IPS-18c (cell line): ENCODE data around the gene SLC22A14.
"Not testable (repeated sequence)": the region's sequence is repeated elsewhere in the genome, so short reads cannot be mapped to it uniquely, and the experiment has no call there.

Source experiments
- H3K4me3 ChIP-seq: 2 replicates; pipeline ENCODE4 v1.7.0; 2013; ENCODE audit warnings: low read depth, mild to moderate bottlenecking, low read length, moderate library complexity; ENCODE audit not compliant: insufficient read depth
- H3K9me3 ChIP-seq: one replicate; pipeline ENCODE4 v1.6.1; 2013; ENCODE audit warnings: mild to moderate bottlenecking, low read length, moderate library complexity; ENCODE audit not compliant: control insufficient read depth, insufficient read depth

Gene SLC22A14

GRCh38 chr3:38266810-38267209 is 15.3 kb upstream of the SLC22A14 start:
- Histone ChIP-seq H3K4me3 (no peak overlapping the region), H3K9me3 (peaks cover 3% of the 10 kb centered on the region)

DNA sequence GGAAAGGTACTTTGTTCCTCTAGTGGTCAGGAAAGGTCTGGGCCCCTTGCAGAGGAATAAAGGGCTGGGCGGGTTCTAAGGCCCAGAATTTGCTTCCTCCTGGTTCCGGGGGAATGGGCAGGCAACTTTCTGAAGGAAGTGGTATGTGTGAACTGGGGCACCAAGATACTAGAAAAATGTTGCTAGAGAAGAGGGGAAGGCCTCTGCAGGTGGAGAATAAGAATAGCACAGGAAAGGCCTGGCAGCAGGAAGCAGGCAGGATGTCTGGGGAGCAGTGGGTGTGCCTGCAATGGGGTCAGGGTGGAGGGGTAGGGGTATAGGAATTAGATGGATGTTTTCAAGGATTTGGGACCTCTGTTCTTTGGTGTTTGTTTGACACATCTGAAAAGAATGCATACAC is 14.4 kb upstream of the SLC22A14 start:
- peaks cover 3% of the 10 kb centered on the region for H3K9me3 ChIP-seq
- H3K4me3 ChIP-seq = no peak overlapping the region

DNA sequence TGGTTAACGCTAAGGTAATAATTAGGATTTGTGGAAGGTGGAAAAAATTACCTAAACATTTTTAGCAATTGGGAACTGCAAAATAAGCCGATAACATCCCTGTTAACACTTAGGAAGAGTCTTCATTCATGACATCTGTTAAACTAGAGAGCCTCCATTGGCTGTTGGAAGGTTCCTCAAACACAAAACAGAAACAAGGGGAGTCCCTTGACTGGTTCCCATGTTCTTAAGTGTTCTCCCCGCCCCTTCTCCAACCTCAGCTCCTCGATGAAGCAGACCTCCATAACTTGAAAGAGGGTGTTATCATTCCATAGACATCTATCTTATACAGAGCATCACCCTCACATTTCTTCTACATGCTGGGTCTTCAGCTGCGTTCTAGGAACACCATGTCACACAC is 14.0 kb upstream of the SLC22A14 start:
- Histone ChIP-seq H3K4me3 (no peak overlapping the region), H3K9me3 (peaks cover 3% of the 10 kb centered on the region)

DNA sequence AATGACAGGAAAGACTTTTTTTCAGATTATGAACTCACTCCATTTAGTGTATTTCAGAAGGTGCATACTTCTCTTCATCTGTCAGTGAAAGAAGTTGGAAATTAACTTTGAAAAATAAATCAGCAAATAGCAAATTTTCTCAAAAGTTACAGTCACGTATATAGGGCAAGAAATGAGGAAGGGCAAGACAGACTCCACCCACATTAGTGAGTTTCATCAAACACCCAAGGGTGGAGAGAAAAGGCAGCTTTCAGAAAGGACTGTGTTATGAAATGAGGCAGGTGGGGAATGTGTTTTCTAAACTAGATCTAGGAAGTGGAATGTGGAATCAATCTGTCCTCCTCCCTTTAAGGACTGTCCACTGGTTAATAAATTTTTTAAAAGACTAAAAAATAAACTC is 13.6 kb upstream of the SLC22A14 start:
- H3K9me3 ChIP-seq = peaks cover 3% of the 10 kb centered on the region

GRCh38 chr3:38270606-38271005 is 11.5 kb upstream of the SLC22A14 start:
- Histone ChIP-seq H3K4me3 (no peak overlapping the region), H3K9me3 (peaks cover 2% of the 10 kb centered on the region)

More for the DNA sequence above, 13.6 kb upstream of the SLC22A14 start:
- H3K4me3 ChIP-seq = no peak overlapping the region

DNA sequence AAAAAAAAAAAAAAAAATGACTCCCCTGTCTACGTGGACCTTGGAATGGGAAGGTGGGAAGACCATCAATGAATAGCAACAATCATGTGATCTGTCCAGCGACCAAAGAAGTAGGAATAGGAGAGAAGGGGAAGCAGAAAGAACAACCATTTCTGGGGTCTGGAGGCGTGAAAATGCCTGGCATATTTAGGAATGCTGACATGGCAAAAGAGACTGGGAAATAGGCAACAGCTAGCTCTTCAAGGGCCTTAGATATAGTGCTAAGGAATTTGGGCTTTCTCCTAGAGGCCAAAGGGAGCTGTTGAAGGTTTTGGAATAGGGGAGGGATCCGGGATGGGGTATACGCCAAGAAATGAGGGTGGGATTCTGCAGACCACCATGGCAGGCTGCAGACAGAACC is 10.5 kb upstream of the SLC22A14 start:
- H3K9me3 ChIP-seq = no peaks in the 10 kb centered on the region
- H3K4me3 ChIP-seq = no peak overlapping the region

DNA sequence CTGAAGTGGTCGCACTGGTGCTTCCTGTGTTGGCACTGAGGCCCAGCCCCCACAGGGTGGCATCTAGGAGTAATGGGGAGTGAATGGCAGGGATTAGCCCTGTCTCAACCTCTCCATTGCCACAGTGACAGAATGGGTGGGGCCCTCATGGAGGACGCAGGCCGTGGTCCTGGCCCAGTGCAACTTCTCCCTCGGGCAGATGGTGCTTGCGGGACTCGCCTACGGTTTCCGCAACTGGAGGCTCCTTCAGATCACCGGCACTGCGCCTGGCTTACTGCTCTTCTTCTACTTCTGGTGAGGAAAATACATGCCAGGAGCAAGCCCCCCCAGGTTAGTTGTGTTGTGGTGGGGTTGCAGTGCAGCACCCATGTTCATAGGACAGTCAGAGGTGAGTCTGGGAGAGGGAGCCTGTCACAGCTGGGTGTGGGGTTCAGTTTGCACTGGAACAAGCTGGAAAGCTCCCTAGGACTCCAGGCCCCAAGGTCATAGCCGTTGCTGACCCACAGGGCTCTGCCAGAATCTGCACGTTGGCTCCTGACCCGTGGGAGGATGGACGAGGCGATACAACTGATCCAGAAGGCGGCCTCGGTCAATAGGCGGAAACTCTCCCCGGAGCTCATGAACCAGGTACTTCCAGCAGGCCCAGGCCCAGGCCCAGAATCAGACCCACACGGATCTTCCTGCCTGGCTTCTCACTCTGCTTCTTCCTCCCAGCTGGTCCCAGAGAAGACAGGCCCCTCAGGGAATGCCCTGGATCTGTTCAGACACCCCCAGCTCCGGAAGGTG is 7.0 kb upstream of the SLC22A14 start:
- Histone ChIP-seq H3K9me3 (no peaks in the 10 kb centered on the region), H3K4me3 (no peak overlapping the region)

DNA sequence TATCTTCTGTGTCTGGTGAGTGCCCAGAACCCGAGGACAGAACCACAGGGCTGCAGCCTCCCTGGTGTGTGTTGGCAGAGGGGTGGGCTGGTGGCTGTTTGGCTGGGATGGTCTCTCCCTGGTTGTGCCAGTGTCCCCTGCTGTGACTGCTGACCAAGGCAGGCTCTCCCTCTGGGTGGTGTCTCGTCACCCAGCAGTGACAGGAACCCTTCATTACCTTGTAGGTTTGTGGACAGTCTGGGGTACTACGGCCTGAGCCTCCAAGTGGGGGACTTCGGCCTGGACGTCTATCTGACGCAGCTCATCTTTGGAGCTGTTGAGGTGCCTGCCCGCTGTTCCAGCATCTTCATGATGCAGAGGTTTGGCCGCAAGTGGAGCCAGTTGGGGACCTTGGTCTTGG is 6.4 kb upstream of the SLC22A14 start:
- H3K9me3 ChIP-seq = no peaks in the 10 kb centered on the region
- H3K4me3 ChIP-seq = no peak overlapping the region

GRCh38 chr3:38276081-38276916 is 5.8 kb upstream of the SLC22A14 start:
- Histone ChIP-seq H3K4me3 (no peak overlapping the region), H3K9me3 (no peaks in the 10 kb centered on the region)

DNA sequence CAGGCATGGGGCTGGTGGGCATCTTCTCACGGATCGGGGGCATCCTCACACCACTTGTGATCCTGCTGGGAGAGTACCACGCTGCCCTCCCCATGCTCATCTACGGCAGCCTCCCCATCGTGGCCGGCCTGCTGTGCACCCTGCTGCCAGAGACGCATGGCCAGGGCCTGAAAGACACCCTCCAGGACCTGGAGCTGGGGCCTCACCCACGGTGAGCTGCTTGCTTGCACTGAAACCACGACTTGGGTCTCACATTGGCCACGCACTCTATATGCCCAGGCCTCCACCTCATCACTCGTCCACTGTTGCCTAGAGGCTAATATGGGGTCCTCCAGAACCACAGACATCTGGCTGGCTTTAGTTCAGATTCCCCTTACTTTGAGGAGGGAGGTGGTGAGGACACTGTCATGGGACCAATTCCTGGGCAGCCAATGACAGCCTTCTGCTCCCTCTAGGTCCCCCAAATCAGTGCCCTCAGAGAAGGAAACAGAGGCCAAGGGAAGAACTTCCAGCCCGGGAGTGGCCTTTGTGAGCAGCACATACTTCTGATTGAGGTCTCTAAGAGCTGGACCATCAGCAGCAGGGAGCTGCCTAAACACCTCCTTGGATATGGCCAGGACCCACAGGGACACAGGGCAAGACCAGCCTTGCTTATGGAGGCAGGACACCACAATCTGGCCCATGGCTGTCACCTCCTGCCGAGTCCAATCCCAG is 5.0 kb upstream of the SLC22A14 start:
- no peak overlapping the region for H3K4me3 ChIP-seq
- no peaks in the 10 kb centered on the region for H3K9me3 ChIP-seq

GRCh38 chr3:38278841-38279240 is 3.3 kb upstream of the SLC22A14 start:
- no peak overlapping the region for H3K4me3 ChIP-seq

DNA sequence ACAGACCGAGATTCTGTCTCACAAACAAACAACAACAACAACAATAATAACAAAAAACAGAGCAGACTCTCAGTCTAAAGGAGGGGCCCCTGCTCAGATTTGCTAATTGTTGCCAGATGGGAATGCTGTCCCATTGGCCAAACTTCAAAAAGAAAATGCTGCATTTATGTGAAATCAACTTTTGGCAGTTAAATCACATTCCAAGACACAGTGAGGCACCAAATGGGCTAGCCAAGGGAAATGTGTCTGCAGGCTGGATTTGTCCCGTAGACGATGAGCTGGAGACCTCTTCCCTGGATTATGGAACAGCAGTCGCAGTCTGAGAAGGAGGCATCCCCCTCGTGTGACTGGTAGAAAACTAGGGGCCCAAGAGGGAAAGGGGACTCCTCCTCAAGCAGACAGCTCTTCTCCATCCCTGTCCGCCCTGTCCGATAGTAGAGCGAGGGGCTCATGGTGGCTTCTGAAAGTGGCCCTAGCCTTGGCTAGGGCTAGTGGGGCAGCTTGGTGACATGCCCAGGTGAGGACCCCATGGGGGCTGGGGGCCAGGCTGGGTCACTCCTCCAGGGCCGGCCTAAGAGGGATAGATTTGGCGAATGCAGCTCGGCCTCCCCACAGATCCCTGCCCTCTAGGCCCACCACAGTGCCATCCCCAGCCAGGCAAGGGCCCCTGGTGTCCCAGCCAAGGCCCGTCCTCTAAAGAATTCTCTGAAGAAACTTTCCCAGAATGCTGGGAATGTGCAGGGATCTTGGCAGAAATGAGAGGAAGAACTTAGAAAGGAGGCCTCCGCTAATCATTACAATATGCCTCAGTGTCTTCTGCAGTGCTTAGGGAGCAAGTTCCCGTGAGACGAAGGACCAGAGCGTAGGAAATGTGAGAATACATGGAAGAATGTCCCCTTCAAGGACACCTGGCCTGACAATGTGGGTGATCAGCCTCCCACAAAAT is 2.0 kb downstream of the SLC22A14 start:
- no peak overlapping the region for H3K4me3 ChIP-seq

More at GRCh38 chr3:38278841-38279240, 3.3 kb upstream of the SLC22A14 start:
- no peaks in the 10 kb centered on the region for H3K9me3 ChIP-seq

GRCh38 chr3:38284756-38285150 is 2.7 kb downstream of the SLC22A14 start:
- Histone ChIP-seq H3K9me3 (no peaks in the 10 kb centered on the region), H3K4me3 (no peak overlapping the region)

More for the DNA sequence above, 2.0 kb downstream of the SLC22A14 start:
- no peaks in the 10 kb centered on the region for H3K9me3 ChIP-seq

GRCh38 chr3:38289286-38290217 is 7.5 kb downstream of the SLC22A14 start:
- not testable (repeated sequence) for H3K4me3 ChIP-seq, H3K9me3 ChIP-seq

DNA sequence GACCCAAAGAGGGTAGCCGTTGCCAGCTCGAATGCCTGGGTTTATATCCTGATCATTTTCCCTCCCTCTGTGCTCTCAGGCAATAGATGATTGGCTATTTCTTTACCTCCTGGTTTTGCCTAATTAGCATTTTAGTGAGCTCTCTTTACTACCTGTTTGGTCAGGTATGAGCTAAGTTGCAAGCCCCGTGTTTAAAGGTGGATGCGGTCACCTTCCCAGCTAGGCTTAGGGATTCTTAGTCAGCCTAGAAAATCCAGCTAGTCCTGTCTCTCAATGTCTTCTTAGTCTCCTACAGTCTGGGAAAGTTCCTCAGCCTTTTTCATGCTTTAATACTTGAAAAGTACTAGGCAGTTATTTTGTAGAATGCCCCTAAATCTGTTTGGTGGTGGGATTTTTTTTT is 15.0 kb downstream of the SLC22A14 start:
- H3K9me3 ChIP-seq, H3K4me3 ChIP-seq: not testable (repeated sequence)

GRCh38 chr3:38297537-38297936 is 15.4 kb downstream of the SLC22A14 start:
- no peaks in the 10 kb centered on the region for H3K9me3 ChIP-seq

More at GRCh38 chr3:38297537-38297936, 15.4 kb downstream of the SLC22A14 start:
- H3K4me3 ChIP-seq = no peak overlapping the region
